GF-D8 (cell line): ENCODE results near the gene ELN.
A peak's percentile ranks its signal among the peaks of the same experiment; 100 is the strongest.
"Not testable (repeated sequence)": the region's sequence is repeated elsewhere in the genome, so short reads cannot be mapped to it uniquely, and the experiment has no call there.

Experiments used
- DNase-seq: peaks from one replicate; lab custom pipeline; 2025; lab: John Stamatoyannopoulos, UW

ELN gene

GRCh38 chr7:74027683-74028320, at the start of gene ELN:
TSS of gene ELN (plus strand) at chr7:74028173. CDS start at chr7:74028188, 15 bp downstream.
- no peak for DNase-seq

- DNase-seq, result peak; percentile 71
Measured at GRCh38 chr7:73978661-73979563, 49.1 kb upstream of the ELN start.

GRCh38 chr7:73979656-73980055, 48.3 kb upstream of the ELN start:
- not testable (repeated sequence) for DNase-seq

- DNase-seq, result no peak
Measured at GRCh38 chr7:73980206-73980605, 47.8 kb upstream of the ELN start.

- no peak for DNase-seq
Measured at GRCh38 chr7:73981933-73982332, 46.0 kb upstream of the ELN start.

- DNase-seq, result no peak
Measured at GRCh38 chr7:73983437-73984164, 44.4 kb upstream of the ELN start.

GRCh38 chr7:73984481-73985205, 43.3 kb upstream of the ELN start:
- DNase-seq, result no peak

GRCh38 chr7:73985737-73986141, 42.2 kb upstream of the ELN start:
- no peak for DNase-seq

- DNase-seq, result no peak
Measured at GRCh38 chr7:73986158-73986631, 41.8 kb upstream of the ELN start.

- no peak for DNase-seq
Measured at GRCh38 chr7:73987298-73987697, 40.7 kb upstream of the ELN start.

- no peak for DNase-seq
Measured at GRCh38 chr7:73988197-73988596, 39.8 kb upstream of the ELN start.

GRCh38 chr7:73991522-73992100, 36.4 kb upstream of the ELN start:
- no peak for DNase-seq

GRCh38 chr7:73992101-73992562, 35.8 kb upstream of the ELN start:
- no peak for DNase-seq

GRCh38 chr7:73994023-73994422, 34.0 kb upstream of the ELN start:
- no peak for DNase-seq

- DNase-seq, result no peak
Measured at GRCh38 chr7:73994761-73995160, 33.2 kb upstream of the ELN start.

GRCh38 chr7:73995330-73995729, 32.6 kb upstream of the ELN start:
- DNase-seq, result no peak

GRCh38 chr7:73995821-73996511, 32.0 kb upstream of the ELN start:
- DNase-seq, result no peak

GRCh38 chr7:73997056-73997455, 30.9 kb upstream of the ELN start:
- no peak for DNase-seq

- DNase-seq, result no peak
Measured at GRCh38 chr7:73999664-74000435, 28.1 kb upstream of the ELN start.
